DMS153 (cell line): ENCODE results near the gene EP400.
"Not testable (repeated sequence)": the region's sequence is repeated elsewhere in the genome, so short reads cannot be mapped to it uniquely, and the experiment has no call there.

ENCODE experiments used
- DNase-seq: peaks from one replicate; lab custom pipeline; 2025; lab: John Stamatoyannopoulos, UW

The EP400 gene

DNA sequence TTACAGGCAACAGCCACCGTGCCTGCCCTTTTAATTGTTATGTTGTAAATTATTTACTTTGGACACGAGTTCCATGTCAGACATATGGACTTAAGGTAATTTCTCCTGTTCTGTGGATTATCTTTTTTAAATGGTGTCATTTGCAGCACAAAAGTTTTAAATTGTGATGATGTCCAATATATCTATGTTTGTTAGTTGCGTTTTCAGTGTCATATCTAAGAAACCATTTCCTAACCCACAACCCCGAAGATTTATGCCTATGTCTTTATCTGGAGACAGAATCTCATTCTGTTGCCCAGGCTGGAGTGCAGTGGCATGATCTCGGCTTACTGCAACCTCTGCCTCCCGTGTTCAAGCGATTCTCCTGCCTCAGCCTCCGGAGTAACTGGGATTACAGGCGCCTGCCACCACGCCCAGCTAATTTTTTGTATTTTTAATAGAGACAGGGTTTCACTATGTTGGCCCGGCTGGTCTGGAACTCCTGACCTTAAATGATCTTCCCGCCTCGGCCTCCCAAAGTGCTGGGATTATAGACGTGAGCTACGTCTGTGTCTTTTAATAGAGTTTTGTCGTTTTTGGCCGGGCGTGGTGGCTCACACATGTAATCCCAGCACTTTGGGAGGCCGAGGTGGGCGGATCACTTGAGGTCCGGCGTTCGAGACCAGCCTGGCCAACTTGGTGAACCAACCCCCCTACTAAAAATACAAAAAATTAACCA, 870 bp upstream of the EP400 start:
- not testable (repeated sequence) for DNase-seq

DNA sequence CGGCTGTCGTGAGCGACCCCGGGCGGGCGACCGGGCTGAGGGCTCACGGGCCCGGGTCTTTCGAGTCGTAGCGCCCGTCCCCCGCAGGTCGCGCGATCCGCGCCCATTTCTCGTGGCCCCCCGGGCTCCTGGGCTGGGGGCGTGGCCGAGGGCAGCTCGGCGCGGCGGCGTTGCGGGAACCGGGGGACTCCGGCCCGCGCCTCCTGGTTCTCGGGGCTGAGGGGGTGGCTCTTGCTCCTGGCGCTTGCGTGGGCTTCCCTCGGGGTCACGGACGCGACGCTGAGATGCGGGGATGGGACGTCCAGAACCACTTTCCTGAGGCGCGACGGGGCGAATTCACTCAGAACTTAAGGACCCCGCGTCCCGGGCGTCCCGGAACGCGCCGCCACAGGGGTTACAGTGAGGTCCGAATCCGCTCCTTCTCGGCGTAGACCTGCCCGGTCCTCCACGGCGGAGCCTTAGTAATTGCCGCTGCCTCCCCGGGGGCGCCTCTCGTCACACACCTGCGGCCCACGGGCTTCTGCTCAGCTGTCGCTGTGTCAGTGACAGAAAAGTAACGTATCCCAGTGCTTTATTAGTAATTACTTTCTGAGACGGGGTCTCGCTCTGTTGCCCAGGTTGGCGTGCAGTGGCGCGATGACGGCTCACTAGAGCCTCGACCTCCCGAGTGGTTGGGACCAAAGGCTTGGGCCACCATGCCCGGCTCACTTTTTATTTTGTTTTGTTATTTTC, 606 bp downstream of the EP400 start:
- DNase-seq: no peak

DNA sequence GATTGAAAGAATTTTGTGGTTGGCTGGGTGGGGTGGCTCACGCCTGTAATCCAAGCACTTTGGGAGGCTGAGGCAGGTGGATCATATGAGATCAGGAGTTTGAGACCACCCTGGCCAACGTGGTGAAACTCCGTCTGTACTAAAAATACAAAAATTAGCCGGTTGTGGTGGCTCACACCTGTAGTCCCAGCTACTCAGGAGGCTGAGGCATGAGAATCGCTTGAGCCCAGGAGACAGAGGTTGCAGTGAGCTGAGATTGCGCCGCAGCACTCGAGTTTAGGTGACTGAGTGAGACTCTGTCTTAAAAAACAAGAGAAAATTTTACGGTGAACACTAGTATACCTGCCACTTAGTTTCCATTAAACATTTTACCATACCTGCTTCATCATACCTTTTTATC, 4.1 kb downstream of the EP400 start:
- DNase-seq: not testable (repeated sequence)

DNA sequence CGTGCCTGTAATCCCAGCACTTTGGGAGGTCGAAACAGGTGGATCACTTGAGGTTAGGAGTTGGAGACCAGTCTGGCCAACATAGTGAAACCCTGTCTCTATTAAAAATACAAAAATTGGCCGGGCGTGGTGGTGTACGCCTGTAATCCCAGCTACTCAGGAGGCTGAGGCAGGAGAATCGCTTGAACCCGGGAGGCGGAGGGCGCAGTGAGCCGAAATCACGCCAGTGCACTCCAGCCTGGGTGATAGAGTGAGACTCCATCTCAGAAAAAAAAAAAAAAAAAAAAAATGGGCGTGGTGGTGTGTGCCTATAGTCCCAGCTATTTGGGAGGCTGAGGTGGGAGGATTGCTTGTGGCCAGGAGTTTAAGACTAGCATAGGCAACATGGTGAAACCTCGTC, 4.7 kb downstream of the EP400 start:
- not testable (repeated sequence) for DNase-seq

DNA sequence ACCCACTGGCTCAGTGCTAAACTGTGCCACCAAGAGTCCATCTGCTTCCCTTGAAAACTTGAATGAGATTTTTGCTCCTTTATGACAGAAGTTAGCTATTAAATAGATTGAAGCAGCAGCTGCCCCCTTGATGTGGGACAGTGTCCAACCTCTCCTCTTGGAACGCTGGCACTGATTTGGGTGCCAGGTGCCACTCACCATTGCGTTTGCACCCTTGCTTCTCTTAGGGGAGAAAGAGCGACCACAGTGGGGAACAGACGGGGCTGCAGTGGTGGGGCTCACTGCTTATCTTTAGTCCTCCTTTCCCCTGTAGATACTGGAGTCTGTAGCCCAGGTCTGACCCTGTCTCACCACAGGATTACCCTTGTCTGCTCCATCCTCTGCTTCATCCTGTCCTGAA, 9.4 kb downstream of the EP400 start:
- no peak for DNase-seq

DNA sequence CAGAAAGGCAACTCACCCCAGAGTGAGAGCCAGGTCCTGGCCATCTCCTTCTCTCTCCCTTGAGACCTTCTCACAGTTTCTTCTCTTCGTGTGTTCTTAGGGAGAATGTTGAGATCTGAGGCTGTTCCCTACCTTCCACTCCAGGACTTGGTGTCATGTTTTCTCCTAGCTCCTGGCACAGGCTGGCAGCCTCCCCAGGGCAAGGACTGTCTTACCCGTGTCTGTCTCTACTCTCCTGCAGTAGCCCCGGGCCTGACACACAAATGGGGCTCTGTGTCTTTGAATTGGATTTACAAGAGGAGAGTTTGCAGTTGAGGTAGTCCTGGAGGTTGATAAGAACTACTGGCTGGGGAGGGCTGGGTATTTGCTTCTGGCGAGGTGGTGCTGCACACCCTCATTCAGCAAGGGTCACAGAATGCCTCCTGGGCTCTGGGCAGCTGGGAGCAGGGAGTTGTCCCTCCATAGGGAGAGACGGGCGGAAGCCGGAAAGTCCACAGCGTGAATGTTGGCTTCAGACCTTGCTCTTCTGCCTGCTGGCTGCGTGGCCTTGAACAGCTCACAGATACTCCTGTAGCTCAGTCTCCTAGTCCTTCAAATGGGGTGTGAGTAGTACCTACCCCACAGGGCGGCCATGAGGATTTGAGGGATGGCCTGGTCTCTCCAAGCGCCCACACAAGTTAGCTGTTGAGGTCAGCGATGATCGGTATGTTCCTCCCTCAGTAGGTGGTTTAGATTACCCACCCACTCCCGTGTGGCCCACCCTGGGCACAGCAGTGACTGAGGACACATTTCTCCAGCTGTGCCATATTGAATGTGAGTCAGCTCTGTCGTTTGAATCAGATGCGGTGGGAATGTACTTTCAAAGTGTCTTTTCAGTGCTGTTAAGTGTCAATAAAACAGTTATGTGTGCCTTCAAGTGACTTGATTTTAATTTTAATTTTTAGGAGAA, 10.2 kb downstream of the EP400 start:
- DNase-seq: no peak

DNA sequence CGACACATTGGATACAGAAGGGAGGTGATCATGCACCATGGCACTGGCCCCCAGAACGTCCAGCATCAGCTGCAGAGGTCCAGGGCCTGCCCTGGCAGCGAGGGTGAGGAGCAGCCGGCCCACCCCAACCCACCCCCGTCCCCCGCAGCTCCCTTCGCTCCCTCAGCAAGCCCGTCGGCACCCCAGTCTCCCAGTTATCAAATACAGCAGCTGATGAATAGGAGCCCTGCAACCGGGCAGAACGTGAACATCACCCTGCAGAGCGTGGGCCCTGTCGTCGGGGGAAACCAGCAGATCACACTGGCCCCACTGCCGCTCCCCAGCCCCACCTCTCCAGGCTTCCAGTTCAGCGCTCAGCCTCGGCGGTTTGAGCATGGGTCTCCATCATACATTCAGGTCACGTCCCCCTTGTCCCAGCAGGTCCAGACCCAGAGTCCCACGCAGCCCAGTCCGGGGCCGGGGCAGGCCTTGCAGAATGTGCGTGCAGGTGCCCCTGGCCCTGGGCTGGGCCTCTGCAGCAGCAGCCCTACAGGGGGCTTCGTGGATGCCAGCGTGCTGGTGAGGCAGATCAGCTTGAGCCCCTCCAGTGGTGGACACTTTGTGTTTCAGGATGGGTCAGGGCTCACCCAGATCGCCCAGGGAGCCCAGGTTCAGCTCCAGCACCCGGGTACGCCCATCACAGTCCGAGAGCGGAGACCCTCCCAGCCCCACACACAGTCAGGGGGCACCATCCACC, 11.0 kb downstream of the EP400 start:
- not testable (repeated sequence) for DNase-seq

DNA sequence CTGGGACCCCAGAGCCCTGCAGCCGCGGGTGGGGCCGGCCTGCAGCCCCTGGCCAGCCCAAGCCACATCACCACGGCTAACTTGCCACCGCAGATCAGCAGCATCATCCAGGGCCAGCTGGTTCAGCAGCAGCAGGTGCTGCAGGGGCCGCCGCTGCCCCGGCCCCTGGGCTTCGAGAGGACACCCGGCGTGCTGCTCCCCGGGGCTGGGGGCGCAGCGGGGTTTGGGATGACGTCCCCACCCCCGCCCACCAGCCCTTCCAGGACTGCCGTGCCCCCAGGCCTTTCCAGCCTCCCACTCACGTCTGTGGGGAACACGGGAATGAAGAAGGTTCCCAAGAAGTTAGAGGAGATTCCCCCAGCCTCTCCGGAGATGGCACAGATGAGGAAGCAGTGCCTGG, 11.6 kb downstream of the EP400 start:
- DNase-seq: not testable (repeated sequence)

DNA sequence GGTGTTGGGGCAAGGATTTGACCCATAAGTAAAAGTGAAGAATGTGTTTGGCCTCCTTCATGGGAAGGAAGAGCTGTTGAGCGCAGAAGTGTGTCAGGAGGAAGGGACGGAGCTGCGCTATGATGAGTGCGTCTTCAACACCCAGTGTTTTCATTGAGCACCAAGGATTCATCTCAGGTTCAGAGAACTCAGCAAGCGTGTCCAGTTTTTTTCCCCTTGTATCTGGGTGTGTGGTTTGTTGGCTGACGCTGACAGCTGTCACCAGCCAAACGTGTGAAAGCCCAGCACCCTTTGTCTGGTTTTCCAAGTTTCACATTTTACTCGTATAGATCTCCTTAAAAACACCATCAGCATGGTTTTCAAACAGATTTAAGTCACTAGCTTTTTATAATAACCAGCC, 12.3 kb downstream of the EP400 start:
- DNase-seq: no peak

DNA sequence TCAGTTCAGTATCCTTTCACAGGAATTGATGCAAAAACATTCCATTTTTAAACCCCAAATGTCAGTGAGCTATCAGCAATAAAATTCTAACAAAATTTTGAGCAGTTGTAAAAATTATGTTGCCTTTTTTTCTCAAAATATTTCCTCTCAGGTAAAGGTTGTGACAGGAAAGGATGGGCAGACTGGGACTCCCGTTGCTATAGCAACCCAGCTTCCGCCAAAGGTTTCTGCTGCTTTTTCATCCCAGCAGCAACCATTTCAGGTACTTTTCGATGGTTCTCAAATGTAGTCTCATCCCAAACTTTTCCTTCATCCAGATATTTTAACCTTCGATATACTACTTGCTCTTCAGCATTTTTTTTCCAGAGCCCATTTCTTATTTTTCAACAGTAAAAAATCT, 13.6 kb downstream of the EP400 start:
- no peak for DNase-seq

DNA sequence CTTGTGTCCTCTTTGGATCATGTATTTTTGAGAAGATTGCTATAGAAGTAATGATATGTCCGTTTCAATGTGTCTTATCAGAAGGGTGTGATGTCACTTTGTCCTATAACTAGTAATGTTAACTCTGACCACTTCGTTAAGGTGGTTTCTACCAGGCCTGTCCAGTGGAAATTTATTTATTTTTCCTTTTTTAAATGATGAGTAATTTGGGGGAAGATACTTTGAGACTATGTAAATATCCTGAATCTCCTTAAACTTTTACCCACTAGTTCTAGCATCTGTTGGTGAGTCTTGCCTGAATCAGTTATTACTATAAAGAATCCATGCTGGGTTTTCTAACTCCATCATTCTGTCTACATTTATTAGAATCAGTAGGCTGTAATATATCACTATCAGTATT, 15.3 kb downstream of the EP400 start:
- DNase-seq: no peak

DNA sequence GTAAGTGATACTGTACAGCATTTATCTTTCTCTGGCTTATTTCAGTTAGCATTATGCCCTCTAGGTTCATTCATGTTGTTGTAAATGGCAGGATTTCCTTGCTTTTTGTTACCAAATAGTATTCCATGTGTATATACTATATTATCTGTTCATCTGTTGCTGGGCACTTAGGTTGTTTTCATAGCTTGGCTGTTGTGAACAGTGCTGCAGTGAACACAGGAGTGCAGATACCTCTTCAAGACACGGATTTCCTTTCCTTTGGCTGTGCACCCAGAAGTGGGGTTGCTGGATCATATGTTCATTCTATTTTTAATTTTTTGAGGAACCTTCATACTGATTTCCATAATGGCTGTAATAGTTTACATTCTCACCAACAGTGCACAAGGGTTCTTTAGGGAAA, 21.5 kb downstream of the EP400 start:
- no peak for DNase-seq

DNA sequence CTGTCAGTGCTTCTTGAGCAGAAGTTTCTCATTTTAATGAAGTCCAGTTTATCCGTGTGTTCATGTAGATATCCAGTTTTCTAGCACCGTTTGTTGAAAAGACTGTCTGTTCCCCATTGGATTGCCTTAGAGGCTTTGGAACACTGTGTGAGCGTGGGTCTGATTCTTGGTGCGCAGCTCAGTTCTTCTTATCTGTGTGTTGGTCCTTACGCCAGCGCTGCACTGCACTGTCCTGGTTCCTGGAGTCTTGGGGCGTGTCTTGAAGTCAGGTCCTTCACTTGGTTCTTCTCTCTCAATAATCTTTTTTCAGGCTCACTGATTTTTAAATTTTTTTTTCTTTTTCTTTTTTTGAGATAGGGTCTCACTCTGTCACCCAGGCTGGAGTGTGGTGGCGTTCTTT, 25.5 kb downstream of the EP400 start:
- no peak for DNase-seq

DNA sequence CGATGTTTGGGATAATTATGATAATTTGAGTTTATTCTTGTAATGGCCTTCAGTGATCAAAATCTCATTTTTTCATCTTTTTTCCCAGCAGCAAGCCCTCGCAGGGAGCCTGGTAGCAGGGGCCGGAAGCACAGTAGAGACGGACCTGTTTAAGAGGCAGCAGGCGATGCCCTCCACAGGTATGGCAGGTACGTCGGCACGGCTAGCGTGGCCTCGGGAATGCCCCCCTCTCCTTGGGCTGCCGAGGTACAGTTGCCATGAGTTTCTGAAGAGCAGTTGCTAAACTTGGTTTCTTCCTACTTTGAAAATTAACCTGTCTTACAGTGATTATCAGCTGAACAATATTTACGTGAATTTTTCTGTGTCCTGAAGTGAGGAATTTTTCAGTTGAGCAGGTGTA, 29.9 kb downstream of the EP400 start:
- DNase-seq: no peak

DNA sequence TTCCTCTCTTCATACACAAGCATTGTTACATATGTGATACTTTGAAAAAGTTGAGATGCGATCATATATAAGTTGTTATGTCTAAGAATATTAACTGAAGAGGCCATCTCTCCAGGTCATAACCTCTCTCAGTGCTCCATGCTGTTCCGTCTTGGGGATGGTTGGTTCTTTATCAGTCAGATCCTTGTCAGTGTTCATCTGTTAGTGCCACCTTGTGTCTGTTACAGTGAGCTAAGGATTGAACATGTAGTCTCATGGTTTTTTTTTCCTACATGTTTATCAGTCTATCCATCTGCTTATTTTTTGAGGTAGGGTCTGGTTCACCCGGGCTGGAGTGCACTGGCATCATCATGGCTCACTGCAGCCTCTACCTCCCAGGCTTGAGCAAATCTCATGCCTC, 30.5 kb downstream of the EP400 start:
- no peak for DNase-seq

DNA sequence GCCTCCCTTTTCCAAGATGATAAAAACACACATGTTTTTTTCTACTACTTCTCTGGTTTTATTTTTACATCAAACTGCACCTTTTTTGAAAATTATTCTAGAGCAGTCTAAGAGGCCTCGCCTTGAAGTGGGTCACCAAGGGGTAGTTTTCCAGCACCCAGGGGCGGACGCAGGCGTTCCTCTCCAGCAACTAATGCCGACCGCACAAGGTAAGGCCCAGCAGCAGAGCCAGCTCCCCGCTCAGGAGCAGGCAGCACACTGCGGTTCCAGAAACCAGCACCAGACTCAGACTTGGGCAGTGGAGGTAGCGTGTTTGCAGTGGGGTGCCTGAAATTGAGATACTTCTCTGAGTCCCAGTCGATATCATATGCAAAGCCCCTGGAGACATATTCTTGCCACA, 31.6 kb downstream of the EP400 start:
- DNase-seq: no peak

DNA sequence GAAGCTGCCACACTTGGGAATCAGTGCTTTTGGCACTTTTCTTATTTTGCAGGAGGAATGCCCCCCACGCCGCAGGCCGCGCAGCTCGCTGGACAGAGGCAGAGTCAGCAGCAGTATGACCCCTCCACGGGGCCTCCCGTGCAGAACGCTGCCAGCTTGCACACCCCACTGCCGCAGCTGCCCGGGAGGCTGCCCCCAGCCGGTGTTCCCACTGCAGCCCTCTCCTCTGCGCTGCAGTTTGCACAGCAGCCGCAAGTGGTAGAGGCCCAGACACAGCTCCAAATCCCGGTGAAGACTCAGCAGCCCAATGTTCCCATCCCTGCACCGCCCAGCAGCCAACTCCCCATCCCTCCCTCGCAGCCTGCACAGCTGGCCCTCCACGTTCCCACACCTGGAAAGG, 32.3 kb downstream of the EP400 start:
- no peak for DNase-seq

DNA sequence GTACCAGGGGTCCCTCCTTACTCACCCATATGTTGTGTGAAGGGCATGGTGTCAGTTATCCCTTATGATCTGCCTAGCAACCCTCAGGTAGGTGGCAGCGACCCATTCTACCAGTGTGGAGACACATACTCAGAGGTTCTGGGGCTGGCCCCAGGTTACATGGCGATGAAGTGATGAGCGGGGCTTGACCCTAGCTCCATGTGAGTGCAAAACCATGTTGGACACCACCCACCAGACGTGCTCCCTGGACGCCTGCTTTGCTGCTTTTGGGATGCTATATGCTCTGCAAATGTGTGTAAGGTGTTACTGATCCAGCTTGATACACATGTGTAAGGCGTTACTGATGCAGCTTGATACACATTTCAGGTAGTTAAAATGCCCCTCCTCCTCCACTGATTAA, 33.3 kb downstream of the EP400 start:
- no peak for DNase-seq

DNA sequence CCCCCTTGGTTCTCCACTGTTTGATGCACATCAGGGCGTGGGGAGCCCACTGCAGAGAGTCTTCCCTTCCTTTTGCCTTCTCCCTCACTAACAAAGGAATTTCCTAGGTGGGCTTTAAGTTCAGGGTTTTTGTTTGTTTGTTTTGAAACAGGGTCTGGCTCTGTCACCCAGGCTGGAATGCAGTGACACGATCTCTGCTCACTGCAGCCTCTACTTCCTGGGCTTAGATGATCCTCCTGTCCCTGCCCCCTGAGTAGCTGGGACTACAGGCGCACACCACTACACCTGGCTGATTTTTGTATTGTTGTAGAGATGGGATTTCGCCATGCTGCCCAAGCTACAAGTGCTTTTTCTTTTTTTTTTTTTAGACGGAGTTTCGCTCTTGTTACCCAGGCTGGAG, 33.8 kb downstream of the EP400 start:
- no peak for DNase-seq

DNA sequence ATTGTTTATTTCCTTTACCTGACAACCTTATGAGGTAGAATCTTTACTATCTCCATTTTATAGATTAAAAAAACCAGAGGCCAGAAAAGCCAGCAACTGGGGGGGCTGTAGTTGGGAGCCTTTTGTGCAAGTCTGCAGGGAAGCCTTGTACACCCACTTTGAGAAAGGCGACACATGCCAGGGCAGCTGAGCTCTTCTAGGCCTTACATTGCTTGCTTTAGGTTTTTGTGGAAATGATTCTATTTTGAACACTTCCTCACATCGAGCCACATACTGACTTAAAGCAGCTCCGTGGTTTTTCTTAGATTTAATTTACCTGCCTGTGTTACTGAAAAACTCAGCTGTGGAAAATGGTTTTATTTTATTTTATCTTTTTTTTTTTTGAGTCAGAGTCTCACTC, 34.6 kb downstream of the EP400 start:
- DNase-seq: no peak

DNA sequence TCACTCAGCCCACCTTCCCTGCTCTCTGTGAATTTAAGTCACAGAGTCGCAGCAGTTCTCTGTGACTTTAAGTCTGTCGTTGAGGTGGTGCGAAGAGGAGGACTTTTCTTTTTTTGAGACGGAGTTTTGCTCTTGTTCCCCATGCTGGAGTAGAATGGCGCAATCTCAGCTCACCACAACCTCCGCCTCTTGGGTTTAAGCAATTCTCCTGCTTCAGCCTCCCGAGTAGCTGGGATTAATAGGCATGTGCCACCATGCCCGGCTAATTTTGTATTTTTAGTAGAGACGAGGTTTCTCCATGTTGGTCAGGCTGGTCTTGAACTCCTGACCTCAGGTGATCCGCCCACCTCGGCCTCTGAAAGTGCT, 35.8 kb downstream of the EP400 start:
- DNase-seq: not testable (repeated sequence)

DNA sequence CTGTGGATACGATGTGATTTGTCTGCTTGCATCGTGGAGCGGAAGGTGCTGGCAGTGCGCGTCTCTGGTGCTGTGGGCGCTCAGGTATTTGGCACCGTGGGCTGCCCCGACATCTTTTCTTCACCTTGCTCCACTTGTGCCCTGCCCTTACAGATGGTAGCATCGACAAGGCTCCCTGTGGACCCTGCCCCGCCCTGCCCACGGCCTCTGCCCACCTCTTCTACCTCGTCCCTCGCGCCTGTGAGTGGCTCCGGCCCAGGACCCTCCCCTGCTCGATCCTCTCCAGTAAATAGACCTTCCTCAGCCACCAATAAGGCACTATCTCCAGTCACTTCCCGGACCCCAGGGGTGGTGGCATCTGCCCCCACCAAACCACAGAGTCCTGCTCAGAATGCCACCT, 36.6 kb downstream of the EP400 start:
- DNase-seq: no peak
